ES-I3 (cell line): ENCODE measurements around the gene CORO6.
A peak's percentile ranks its signal among the peaks of the same experiment; 100 is the strongest.
"Not testable (repeated sequence)": the region's sequence is repeated elsewhere in the genome, so short reads cannot be mapped to it uniquely, and the experiment has no call there.

Experiments
- H3K36me3 ChIP-seq: 2 replicates; pipeline ENCODE4 v1.6.1; 2013; ENCODE audit warnings: mild to moderate bottlenecking, low read length, control low read depth, moderate library complexity; ENCODE audit not compliant: insufficient read depth
- H3K4me1 ChIP-seq: 2 replicates; pipeline ENCODE4 v1.6.1; 2013; ENCODE audit warnings: mild to moderate bottlenecking, control low read depth, low read length; ENCODE audit not compliant: insufficient read depth
- H3K9ac ChIP-seq: 2 replicates; pipeline ENCODE4 v1.6.1; 2013; ENCODE audit warnings: low read depth, mild to moderate bottlenecking, low read length, moderate library complexity
- H3K9me3 ChIP-seq: 2 replicates; pipeline ENCODE4 v1.6.1; 2013; ENCODE audit warnings: mild to moderate bottlenecking, low read length, moderate library complexity; ENCODE audit not compliant: control insufficient read depth, insufficient read depth

The CORO6 gene

GRCh38 chr17:29622337-29623282 lies at the start of gene CORO6:
Gene CORO6, minus strand, starts transcription at chr17:29622912. Its CDS starts 1,491 bp downstream, at chr17:29621421.
- Histone ChIP-seq H3K9me3 (no peaks in the 10 kb centered on the region), H3K36me3 (no peaks in the 10 kb centered on the region), H3K9ac (peak within 1 kb of the TSS; percentile 64), H3K4me1 (peaks cover 43% of the 10 kb centered on the region)

- H3K4me1 ChIP-seq = no peaks in the 10 kb centered on the region
- no peak overlapping the region for H3K9ac ChIP-seq
- no peaks in the 10 kb centered on the region; the same call in 1 of the 2 replicates for H3K36me3 ChIP-seq
- no peaks in the 10 kb centered on the region for H3K9me3 ChIP-seq
Measured at GRCh38 chr17:29671661-29672060, 48.9 kb upstream of the CORO6 start.

- Histone ChIP-seq H3K9me3 (no peaks in the 10 kb centered on the region), H3K9ac (no peak overlapping the region), H3K4me1 (no peaks in the 10 kb centered on the region), H3K36me3 (no peaks in the 10 kb centered on the region; the same call in 1 of the 2 replicates)
Measured at GRCh38 chr17:29669266-29669665, 46.6 kb upstream of the CORO6 start.

DNA sequence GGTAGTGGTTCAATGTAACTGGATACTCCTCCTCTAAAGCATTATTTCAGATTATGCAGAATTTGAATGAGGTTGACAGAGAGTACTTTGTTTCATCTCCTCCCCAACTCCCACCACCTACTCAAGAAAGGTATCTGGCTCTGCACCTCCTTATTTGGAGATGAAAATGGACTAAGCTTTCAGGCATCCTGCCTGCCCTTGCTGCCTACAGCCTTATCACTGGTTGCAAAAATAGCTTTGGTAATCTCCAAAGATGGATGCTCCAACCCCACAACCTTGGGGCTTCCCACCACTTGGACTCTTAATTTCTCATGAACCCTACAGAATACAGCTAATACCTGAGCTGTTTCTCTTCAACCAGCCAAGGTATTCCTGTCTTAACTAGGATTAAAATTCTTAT lies 45.3 kb upstream of the CORO6 start:
- H3K9me3 ChIP-seq = no peaks in the 10 kb centered on the region
- no peaks in the 10 kb centered on the region; the same call in 1 of the 2 replicates for H3K36me3 ChIP-seq
- no peak overlapping the region for H3K9ac ChIP-seq
- peaks cover 5% of the 10 kb centered on the region; the same call in 1 of the 2 replicates for H3K4me1 ChIP-seq

DNA sequence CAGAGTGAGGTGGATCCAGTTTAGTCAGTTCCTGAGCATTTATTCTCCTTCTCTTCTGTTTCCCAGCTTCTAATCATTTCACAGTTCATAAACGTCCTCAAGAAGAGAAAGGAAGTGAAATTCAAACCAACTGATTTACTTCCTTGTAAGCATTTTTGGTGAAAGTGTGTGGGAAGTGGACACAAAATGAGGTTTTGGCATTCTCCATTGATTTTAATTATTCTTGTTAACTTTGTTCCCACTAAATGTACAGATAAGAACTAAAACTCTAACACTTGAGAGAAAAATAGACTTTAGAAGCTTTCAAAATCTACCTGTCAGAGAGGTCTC lies 42.7 kb upstream of the CORO6 start:
- H3K9me3 ChIP-seq = no peaks in the 10 kb centered on the region
- H3K4me1 ChIP-seq = peaks cover 6% of the 10 kb centered on the region; the same call in 1 of the 2 replicates
- no peaks in the 10 kb centered on the region; the same call in 1 of the 2 replicates for H3K36me3 ChIP-seq
- no peak overlapping the region for H3K9ac ChIP-seq

- no peaks in the 10 kb centered on the region; the same call in 1 of the 2 replicates for H3K36me3 ChIP-seq
- H3K9ac ChIP-seq = no peak overlapping the region
- H3K4me1 ChIP-seq = peaks cover 6% of the 10 kb centered on the region; the same call in 1 of the 2 replicates
- H3K9me3 ChIP-seq = no peaks in the 10 kb centered on the region
Measured at GRCh38 chr17:29664743-29665480, 42.2 kb upstream of the CORO6 start.

- Histone ChIP-seq H3K9ac (no peak overlapping the region), H3K36me3 (no peaks in the 10 kb centered on the region; the same call in 1 of the 2 replicates), H3K4me1 (peaks cover 6% of the 10 kb centered on the region; the same call in 1 of the 2 replicates), H3K9me3 (no peaks in the 10 kb centered on the region)
Measured at GRCh38 chr17:29663155-29663554, 40.4 kb upstream of the CORO6 start.

DNA sequence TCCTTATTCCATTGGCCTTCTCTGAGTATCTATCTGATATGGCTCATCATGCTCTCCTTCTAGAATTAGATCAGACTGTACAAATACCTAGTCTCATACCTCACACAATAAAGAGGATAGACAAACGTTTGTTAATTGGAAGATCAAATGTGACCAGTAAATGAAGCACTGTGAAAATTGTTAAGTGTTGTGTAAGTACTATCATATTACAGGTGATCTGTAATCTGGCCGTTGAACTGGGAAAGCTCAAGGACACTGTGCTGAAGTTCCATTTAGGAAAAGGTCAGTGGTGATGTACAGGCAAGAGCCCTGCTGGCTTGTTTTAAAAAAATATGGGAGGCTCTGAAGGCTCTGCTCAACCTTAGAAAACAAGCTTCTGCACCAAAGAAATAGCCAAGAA lies 38.5 kb upstream of the CORO6 start:
- Histone ChIP-seq H3K4me1 (peaks cover 6% of the 10 kb centered on the region; the same call in 1 of the 2 replicates), H3K9ac (no peak overlapping the region), H3K9me3 (no peaks in the 10 kb centered on the region), H3K36me3 (no peaks in the 10 kb centered on the region)

GRCh38 chr17:29659155-29659554 lies 36.4 kb upstream of the CORO6 start:
- Histone ChIP-seq H3K4me1 (peaks cover 6% of the 10 kb centered on the region; the same call in 1 of the 2 replicates), H3K9me3 (no peaks in the 10 kb centered on the region), H3K9ac (no peak overlapping the region), H3K36me3 (0 out of 2 replicates have a peak, but pooled peaks cover 6% of the 10 kb centered on the region)

- H3K9me3 ChIP-seq = no peaks in the 10 kb centered on the region
- no peak overlapping the region for H3K9ac ChIP-seq
- H3K4me1 ChIP-seq = no peaks in the 10 kb centered on the region
- 0 out of 2 replicates have a peak, but pooled peaks cover 6% of the 10 kb centered on the region for H3K36me3 ChIP-seq
Measured at GRCh38 chr17:29655323-29655722, 32.6 kb upstream of the CORO6 start.

DNA sequence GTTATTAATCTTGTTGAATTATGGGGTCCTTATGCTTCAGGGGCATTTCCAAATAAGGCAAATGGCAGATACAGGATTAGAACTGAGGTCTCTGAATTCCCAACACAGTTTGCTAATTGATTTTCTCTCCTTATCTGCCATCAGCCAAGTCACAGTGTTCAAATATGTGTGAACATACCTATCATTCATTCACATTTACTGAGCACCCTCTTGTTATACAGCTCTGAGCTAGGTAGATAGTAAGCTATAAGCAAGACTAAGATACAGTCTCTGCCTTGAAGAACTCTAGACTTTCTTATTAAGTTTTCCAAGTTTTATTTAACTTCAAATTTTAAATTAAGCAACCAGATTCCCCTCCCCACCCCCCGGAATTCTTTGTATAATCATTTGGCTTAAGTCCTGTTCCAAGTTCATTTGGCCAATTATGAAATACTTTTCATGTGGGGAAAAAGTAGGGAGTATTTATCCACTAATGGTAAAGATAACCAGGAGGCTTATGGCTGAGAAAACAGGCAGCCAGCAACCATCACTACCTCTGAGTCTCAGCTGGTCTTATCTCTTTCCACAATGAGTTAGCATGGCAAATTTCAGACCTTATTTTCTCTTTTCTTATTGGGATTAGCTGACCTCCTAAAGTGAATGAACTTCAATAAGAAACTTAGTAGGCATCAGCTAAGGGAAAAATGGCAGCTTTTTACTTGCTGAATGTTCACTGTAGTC lies 31.4 kb upstream of the CORO6 start:
- 0 out of 2 replicates have a peak, but pooled peaks cover 6% of the 10 kb centered on the region for H3K36me3 ChIP-seq
- no peak overlapping the region for H3K9ac ChIP-seq
- no peaks in the 10 kb centered on the region for H3K9me3 ChIP-seq
- H3K4me1 ChIP-seq = no peaks in the 10 kb centered on the region

- Histone ChIP-seq H3K36me3 (0 out of 2 replicates have a peak, but pooled peaks cover 6% of the 10 kb centered on the region), H3K9me3 (no peaks in the 10 kb centered on the region), H3K9ac (no peak overlapping the region), H3K4me1 (no peaks in the 10 kb centered on the region)
Measured at GRCh38 chr17:29652976-29653375, 30.3 kb upstream of the CORO6 start.

DNA sequence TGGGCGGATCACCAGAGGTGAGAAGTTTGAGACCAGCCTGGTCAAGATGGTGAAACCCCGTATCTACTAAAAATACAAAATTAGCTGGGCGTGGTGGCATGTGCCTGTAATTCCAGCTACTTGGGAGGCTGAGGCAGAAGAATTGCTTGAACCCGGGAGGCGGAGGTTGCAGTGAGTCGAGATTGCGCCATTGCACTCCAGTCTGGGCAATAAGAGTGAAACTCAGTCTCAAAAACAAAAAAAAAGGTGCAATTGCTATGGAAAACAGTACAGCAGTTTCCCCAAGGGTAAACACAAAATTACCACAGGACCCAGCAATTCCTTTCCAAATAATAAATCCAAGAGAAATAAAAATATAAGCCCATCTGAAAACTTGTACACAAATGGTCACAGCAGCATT lies 29.2 kb upstream of the CORO6 start:
- not testable (repeated sequence) for H3K36me3 ChIP-seq, H3K4me1 ChIP-seq, H3K9ac ChIP-seq, H3K9me3 ChIP-seq

GRCh38 chr17:29650396-29650795 lies 27.7 kb upstream of the CORO6 start:
- no peaks in the 10 kb centered on the region for H3K4me1 ChIP-seq
- H3K36me3 ChIP-seq = 0 out of 2 replicates have a peak, but pooled peaks cover 3% of the 10 kb centered on the region
- H3K9me3 ChIP-seq = no peaks in the 10 kb centered on the region

More at GRCh38 chr17:29650396-29650795, 27.7 kb upstream of the CORO6 start:
- no peak overlapping the region for H3K9ac ChIP-seq
